Islet of Langerhans (tissue), 1 donor: ENCODE data around the gene RMRP.
A peak's percentile ranks its signal among the peaks of the same experiment; 100 is the strongest.

Experiments used
- FAIRE-seq: peaks from one replicate; lab custom pipeline; 2011; peaks lifted over from hg19 to GRCh38; lab: Jason Lieb, UNC

The RMRP gene

GRCh38 chr9:35686222-35687203 is 28.7 kb upstream of the RMRP start:
- no peak for FAIRE-seq

GRCh38 chr9:35685506-35685905 is 27.7 kb upstream of the RMRP start:
- FAIRE-seq, result no peak

DNA sequence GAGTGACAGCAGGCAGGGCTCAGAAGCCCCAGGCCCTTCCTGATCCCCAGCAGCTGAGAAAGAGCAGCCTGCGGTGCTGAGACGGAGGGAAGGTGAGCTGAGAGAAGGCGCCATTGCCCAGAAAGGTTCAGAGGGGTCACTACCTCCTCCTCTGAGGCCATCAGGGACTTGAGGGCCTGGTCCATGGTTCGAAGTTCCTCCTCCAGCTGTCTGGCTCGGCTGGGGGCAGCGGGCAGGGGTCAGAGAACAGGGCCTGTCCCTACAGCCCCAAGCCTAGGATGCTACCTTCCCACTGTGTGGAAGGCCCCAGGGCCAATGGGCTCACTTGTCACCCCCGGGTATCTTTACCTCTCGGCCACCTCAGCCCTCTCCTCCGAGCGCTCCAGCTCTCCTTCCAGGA is 27.1 kb upstream of the RMRP start:
- FAIRE-seq, result no peak

- FAIRE-seq, result no peak
Measured at GRCh38 chr9:35683323-35683722, 25.5 kb upstream of the RMRP start.

GRCh38 chr9:35682520-35683315 is 24.9 kb upstream of the RMRP start:
- no peak for FAIRE-seq

DNA sequence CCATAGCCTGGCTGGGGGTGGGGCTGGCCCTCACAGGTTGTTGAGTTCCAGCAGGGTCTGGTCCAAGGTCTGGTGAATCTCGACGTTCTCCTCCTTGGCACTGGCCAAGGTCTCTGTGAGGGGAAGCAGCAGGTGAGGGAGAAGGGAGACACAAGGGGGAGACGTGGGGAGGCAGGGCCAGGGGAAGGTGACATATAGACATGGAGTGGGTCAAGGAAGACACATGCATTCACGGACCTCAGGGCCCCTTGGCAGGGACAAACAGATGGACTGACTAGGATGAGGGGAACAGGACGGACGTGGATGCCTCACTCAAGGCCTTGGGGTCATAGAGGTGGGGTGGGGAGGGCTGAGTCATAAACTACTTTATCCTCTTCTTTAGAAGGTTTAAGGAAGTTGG is 24.2 kb upstream of the RMRP start:
- no peak for FAIRE-seq

DNA sequence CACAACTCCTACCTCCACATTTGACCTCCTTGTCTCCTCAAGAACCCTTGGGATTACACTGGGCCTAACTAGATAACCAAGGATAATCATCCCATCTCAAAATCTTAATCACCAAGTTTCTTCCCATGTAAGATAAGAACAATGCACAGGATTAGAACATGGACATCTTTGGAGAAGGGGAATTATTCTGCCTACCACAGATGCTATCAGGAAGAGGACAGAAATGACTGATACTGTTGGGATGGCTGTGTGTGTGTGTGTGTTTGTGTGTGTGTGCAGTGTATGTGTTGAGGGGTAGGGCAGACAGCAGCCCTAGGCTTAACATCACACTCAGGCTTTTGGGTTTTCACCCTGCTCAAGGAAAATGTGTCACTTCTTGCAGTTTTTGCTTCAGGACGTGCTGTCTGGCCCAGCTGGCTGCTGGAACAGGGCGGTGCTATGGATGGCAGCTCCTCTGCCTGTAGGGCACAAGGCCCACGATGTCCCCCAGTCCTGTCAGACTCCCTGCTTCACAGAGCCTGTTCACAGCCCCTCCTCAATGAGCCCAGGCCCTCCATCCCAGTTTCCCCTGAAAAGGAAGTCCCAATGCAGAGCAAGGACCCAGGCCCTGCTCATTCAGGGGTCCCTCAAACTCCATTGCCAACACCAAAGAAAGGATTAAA is 23.7 kb upstream of the RMRP start:
- no peak for FAIRE-seq

DNA sequence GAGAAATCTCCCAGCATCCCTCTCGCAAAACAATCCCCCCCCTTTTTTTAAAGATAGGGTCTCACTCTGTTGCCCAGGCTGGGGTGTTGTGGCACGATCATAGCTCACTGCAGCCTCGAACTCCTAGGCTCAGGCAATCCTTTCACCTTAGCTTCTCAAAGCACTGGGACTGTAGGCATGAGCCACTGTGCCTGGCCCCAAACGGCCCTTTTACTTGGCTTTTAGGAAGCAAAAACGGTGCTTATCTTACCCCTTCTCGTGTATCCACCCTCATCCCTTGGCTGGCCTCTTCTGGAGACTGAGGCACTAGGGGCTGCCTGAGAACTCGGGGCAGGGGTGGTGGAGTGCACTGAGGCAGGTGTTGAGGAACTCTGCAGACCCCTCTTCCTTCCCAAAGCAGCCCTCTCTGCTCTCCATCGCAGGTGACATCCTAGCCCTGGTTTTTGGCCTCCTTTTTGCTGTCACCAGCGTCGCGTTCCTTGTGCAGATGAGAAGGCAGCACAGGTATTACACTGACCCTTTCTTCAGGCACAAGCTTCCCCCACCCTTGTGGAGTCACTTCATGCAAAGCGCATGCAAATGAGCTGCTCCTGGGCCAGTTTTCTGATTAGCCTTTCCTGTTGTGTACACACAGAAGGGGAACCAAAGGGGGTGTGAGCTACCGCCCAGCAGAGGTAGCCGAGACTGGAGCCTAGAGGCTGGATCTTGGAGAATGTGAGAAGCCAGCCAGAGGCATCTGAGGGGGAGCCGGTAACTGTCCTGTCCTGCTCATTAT is 22.7 kb upstream of the RMRP start:
- no peak for FAIRE-seq

DNA sequence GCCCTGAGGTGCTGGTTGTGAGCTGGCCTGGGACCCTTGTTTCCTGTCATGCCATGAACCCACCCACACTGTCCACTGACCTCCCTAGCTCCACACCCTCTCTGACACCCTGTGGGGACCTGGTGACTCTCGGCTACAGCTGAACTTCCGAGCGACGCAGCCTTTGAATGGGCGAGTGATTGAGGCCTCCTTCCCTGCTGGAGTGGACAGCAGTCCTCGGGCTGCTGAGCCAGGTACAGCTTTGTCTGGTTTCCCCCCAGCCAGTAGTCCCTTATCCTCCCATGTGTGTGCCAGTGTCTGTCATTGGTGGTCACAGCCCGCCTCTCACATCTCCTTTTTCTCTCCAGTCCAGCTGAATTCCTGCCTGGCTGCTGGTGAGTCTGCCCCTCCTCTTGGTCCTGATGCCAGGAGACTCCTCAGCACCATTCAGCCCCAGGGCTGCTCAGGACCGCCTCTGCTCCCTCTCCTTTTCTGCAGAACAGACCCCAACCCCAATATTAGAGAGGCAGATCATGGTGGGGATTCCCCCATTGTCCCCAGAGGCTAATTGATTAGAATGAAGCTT is 22.0 kb upstream of the RMRP start:
- FAIRE-seq, result no peak

GRCh38 chr9:35679091-35679490 is 21.3 kb upstream of the RMRP start:
- FAIRE-seq, result no peak

DNA sequence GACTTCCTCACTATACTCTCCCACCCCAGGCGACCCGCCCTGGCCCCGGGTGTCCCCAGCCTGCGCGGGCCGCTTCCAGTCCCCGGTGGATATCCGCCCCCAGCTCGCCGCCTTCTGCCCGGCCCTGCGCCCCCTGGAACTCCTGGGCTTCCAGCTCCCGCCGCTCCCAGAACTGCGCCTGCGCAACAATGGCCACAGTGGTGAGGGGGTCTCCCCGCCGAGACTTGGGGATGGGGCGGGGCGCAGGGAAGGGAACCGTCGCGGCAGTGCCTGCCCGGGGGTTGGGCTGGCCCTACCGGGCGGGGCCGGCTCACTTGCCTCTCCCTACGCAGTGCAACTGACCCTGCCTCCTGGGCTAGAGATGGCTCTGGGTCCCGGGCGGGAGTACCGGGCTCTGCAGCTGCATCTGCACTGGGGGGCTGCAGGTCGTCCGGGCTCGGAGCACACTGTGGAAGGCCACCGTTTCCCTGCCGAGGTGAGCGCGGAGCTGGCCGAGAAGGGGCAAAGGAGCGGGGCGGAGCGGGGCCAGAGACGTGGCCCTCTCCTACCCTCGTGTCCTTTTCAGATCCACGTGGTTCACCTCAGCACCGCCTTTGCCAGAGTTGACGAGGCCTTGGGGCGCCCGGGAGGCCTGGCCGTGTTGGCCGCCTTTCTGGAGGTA is 18.0 kb upstream of the RMRP start:
- no peak for FAIRE-seq

- no peak for FAIRE-seq
Measured at GRCh38 chr9:35675204-35675603, 17.4 kb upstream of the RMRP start.

DNA sequence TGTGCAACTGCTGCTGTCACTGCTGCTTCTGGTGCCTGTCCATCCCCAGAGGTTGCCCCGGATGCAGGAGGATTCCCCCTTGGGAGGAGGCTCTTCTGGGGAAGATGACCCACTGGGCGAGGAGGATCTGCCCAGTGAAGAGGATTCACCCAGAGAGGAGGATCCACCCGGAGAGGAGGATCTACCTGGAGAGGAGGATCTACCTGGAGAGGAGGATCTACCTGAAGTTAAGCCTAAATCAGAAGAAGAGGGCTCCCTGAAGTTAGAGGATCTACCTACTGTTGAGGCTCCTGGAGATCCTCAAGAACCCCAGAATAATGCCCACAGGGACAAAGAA is 16.2 kb upstream of the RMRP start:
- no peak for FAIRE-seq

- no peak for FAIRE-seq
Measured at GRCh38 chr9:35673132-35674024, 15.6 kb upstream of the RMRP start, which contains the start of gene CA9. Gene CA9, plus strand, starts transcription at chr9:35673928. Its CDS starts 32 bp downstream, at chr9:35673960.

DNA sequence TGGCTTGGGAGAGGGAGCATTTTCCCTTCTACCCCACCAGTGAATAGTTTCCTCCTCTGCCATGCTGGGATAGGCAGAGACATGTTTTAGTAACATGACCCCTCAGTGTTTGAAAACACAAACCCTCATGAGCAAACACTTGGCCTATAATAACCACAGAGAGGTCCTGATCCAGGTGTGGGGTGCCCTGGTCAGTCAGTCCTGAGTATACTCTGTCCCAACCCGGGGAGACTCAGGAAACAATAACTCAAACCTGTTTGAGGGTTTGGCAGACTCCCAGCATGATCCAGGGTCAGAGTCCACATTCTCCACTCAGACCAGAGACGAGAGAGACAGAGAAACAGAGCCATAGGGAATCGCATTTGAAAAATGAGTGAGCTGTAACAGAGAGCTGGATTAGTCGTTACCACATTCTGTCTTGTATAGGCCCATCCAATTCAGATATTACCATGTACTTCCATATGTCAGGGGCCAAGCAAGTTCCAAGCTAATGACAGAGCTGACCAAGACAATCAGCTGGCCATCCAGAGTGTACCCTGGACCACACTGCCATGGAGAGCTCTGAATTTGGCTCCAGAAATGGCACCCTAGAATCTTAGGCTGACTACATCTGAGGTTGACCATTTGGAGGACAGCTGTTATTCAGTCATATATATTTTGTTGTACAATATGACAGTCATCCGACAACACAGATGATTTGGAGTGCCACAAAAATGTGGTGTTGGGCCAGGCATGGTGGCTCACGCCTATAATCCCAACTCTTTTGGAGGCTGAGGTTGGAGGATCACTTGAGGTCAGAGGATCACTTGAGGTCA is 11.7 kb upstream of the RMRP start:
- FAIRE-seq, result peak; percentile 56

DNA sequence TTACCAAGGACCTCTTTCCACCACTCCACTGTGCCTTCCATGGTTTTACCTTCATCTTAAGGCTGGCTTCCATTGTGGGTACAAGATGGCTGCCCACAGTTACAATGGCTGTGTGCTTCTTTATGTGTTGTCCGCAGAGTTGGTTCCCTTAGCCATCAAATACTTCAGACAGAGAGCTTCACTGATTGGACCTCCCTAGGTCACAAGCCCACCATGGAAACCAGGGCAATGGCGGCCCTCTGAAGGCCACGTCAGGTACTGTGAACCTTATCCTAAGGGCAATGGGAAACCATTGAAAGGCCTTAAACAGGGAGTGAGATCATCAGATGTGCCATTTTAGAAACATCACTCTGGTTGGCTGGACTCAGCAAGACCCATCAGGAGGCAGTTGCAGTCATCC is 10.1 kb upstream of the RMRP start:
- no peak for FAIRE-seq

GRCh38 chr9:35666549-35666948 is 8.7 kb upstream of the RMRP start:
- FAIRE-seq, result no peak

- no peak for FAIRE-seq
Measured at GRCh38 chr9:35666045-35666444, 8.2 kb upstream of the RMRP start.

DNA sequence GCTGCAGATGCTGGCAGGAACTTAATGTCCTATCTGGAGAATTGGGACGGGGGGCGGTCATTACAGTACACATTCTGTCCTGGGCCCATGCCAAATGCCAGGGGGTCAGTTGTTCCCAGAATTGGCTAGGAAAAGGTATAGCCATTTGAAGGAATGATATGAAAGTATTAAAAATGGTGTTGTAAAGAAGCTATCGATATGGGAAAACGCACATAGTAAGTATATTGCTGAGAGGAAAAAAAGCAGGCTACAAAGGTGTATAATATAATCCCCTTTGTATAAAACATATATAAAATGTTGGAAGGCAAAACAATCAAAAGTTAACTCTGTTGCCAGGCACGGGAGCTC is 7.6 kb upstream of the RMRP start:
- FAIRE-seq, result no peak
